ENCODE results near the gene RIN1.

Gene RIN1

DNA sequence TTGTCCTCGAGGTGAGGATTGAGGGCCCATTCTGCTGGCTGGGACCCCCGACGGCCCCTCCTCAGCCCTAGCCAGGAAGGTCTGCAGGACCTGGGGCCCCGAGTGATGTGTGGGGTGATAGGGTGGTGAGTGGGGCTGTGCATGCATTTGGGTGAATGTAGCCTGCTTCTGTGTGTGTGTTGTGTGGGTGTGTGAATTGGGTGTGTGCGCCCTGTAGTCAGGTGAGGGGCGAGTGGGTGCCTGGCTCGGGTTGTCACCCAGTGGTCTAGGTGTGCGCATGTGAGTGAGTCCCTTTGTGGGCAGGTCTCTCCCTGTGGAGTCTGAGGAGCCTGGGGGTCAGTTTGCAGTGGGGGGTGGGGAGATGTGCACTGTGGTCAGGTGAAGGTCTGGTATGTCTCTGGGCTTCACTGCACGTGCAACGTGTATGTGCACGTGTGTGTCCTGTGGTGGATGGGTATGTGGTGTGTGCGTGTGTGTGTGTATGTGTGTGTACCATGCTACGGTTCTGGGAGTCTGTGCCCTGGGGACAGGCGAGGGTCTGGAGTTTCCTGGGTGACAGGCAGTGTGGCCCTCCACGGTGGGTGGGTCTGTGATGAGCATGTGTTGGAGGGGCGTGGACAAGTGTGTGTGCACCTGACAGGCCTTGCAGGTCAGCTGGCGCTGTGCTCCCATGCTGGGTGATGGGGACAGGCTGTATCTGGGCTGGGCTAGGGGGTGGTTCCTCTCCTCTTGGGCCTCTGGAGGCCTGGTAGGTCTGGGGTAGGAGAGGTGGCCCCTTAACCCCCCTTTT lies 43.5 kb downstream of the RIN1 start:
- H3K27ac Mint-ChIP-seq, result no peak overlapping the region
- H3K9me3 Mint-ChIP-seq, result no peaks in the 10 kb centered on the region
- H3K4me1 Mint-ChIP-seq, result peaks cover 23% of the 10 kb centered on the region
- peaks cover 18% of the 10 kb centered on the region for H3K27me3 Mint-ChIP-seq
- H3K36me3 Mint-ChIP-seq, result no peaks in the 10 kb centered on the region
- no peak for DNase-seq (ENCODE audit: low spot score in 2 of 2)
- no peak for ATAC-seq (ENCODE audit: low read depth)
- H3K4me3 Mint-ChIP-seq, result peak overlapping the region; percentile 51

DNA sequence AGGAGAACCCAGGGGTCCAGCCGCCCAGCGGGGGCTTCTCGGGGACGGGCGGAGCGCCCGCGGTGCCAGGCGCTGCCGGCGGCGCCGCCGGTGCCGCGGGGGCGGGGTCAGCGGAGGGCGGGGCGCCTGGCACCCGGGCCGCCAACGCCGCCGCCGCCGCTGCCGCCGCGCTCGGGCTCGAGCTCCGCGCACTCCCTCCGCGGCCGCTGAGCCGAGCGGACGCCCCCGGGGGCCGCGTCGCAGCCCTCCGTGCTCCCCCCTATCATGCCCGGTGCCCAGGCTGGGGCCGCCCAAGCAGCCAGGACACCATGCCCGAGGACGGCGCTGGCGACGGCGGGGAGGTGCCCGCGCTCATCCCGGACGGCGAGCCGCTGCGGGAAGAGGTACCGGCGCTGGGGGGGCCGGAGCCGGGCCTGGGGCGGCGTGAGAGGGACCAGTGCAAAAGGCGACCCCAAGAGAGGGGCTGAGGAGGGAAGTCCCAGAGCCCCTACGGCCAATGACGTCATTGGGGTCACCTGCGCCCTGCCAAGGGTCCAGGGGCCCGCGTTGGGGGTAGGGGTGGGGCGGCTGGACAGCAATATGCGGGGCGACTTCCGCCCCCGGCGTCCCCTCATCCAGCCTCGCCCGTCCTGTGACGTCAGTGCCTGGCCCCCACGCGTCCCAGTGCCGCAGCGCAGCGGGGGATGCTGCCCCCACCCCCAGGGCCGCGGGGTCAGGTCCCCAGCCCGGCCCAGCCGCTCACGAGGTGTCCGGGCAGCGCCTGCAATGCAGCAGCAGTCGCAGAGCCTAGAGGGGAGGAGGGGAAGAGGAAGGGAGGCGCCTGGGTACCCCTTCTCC lies 44.3 kb downstream of the RIN1 start, which contains the start of gene TMEM151A:
Gene TMEM151A (plus strand): TSS at position 189 of the 837 bp plus-strand sequence. CDS start 120 bp downstream, at position 309.
- Mint-ChIP-seq H3K4me1 (peaks cover 26% of the 10 kb centered on the region), H3K27ac (no peak within 1 kb of the TSS), H3K9me3 (no peaks in the 10 kb centered on the region), H3K4me3 (peak within 1 kb of the TSS; percentile 60), H3K27me3 (peaks cover 18% of the 10 kb centered on the region), H3K36me3 (no peaks in the 10 kb centered on the region)
- ATAC-seq (ENCODE audit: low read depth), result no peak
- no peak for DNase-seq (ENCODE audit: low spot score in 2 of 2)

DNA sequence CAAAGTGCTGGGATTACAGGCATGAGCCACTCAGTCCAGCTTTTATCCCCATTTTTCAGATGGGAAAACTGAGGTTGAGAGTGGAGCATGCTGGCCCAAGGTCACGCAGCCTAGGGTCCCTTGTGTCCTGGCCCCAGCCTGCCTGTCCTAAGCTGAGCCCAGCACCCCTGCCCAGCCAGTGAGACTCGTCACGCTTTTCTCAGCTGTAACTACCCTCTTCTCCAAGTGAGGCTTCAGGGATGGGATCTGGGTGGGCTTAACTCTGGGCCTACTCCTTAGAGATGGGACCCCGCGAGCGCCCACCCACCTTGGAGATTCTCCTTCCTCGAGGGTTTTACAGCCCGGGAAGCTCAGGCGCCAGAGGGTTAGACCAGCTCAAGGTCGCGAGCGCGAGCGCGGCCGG lies 44.9 kb downstream of the RIN1 start:
- no peak for DNase-seq (ENCODE audit: low spot score in 2 of 2)
- Mint-ChIP-seq H3K27ac (no peak overlapping the region), H3K9me3 (no peaks in the 10 kb centered on the region), H3K4me1 (peaks cover 26% of the 10 kb centered on the region), H3K4me3 (peak overlapping the region; percentile 60), H3K27me3 (peaks cover 17% of the 10 kb centered on the region), H3K36me3 (no peaks in the 10 kb centered on the region)
- no peak for ATAC-seq (ENCODE audit: low read depth)

DNA sequence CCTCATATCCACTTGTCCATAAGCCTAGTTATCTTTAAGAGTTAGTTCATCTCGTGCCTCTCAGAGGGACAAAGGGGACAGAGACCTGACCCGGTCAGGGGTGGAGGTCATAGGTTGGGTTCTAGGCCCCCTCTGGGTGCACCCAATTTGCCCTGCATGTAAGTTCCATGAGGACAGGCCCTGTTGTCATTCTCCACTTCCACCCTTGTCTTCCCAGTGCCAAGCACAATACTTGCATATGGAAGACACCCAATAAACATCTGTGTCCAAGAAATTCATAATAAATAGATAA lies 46.0 kb downstream of the RIN1 start:
- Mint-ChIP-seq H3K9me3 (no peaks in the 10 kb centered on the region), H3K36me3 (no peaks in the 10 kb centered on the region), H3K4me1 (peaks cover 28% of the 10 kb centered on the region), H3K27ac (peak overlapping the region; percentile 41), H3K27me3 (peaks cover 14% of the 10 kb centered on the region), H3K4me3 (peak overlapping the region; percentile 92)
- ATAC-seq (ENCODE audit: low read depth) (no peak), DNase-seq (ENCODE audit: low spot score in 2 of 2) (no peak)

- H3K9me3 Mint-ChIP-seq, result no peaks in the 10 kb centered on the region
- H3K4me1 Mint-ChIP-seq, result peaks cover 28% of the 10 kb centered on the region
- H3K27me3 Mint-ChIP-seq, result peaks cover 14% of the 10 kb centered on the region
- peak; percentile 29 for ATAC-seq (ENCODE audit: low read depth)
- H3K27ac Mint-ChIP-seq, result peak overlapping the region; percentile 84
- no peak for DNase-seq (ENCODE audit: low spot score in 2 of 2)
- H3K4me3 Mint-ChIP-seq, result peak overlapping the region; percentile 92
- no peaks in the 10 kb centered on the region for H3K36me3 Mint-ChIP-seq
These were observed 46.5 kb downstream of the RIN1 start for GRCh38 chr11:66289548-66290329.

DNA sequence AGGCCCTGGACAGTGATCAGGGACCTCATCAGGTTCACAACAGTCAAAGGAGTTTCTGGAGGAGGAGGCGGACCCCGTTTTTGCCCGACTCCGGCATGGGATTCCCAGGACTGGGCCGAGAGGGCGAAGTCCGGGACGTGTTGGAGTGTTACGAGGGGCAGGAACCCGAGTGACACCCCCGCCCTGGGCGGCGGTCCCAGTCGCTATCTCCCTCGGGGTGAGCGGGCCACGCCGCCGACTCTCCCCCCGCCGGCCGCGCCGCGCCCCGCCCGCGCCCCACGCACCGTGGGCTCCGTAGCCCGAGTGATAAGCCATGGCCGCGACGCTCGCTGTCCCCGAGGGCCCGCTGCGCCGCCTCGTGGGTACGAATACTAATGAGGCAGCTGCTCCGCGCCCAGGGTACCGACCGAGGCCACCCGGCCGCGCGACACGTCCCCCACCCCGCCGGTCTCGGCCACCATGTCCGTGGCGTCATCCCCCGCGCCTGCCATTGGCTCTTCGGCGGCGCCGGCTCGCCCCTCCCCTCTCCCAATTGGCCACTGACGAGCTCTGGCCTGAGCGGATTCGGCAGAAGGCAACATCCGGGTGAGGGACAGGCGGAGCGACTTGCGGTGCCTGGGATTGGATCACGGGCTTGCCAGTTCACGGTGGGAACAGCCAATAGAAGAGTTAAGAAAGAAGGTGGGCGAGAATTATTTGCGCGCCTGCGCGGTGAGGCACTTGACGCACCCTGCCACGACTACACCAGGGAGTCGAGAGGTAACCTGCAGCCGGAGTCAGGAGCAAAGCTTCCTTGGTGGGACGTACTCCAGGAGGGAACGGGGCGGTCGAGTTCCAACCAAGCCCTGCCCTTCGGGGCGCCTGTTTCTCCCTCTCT lies 47.3 kb downstream of the RIN1 start, which contains the start of gene YIF1A:
Gene YIF1A (minus strand): TSS at position 473 of the 877 bp plus-strand sequence. CDS start 158 bp downstream, at position 315.
- Mint-ChIP-seq H3K36me3 (no peaks in the 10 kb centered on the region), H3K4me1 (peaks cover 30% of the 10 kb centered on the region), H3K4me3 (peak within 1 kb of the TSS; percentile 92), H3K9me3 (no peaks in the 10 kb centered on the region), H3K27ac (peak within 1 kb of the TSS; percentile 84), H3K27me3 (peaks cover 12% of the 10 kb centered on the region)
- ATAC-seq (ENCODE audit: low read depth) (peak; percentile 88), DNase-seq (ENCODE audit: low spot score in 2 of 2) (peak; percentile 90 to 97)

- Mint-ChIP-seq H3K27ac (peak overlapping the region; percentile 84), H3K9me3 (no peaks in the 10 kb centered on the region), H3K36me3 (no peaks in the 10 kb centered on the region), H3K27me3 (peaks cover 7% of the 10 kb centered on the region), H3K4me1 (peaks cover 30% of the 10 kb centered on the region), H3K4me3 (peak overlapping the region; percentile 92)
- ATAC-seq (ENCODE audit: low read depth) (no peak), DNase-seq (ENCODE audit: low spot score in 2 of 2) (no peak)
These were observed 48.2 kb downstream of the RIN1 start for GRCh38 chr11:66287889-66288670.

DNA sequence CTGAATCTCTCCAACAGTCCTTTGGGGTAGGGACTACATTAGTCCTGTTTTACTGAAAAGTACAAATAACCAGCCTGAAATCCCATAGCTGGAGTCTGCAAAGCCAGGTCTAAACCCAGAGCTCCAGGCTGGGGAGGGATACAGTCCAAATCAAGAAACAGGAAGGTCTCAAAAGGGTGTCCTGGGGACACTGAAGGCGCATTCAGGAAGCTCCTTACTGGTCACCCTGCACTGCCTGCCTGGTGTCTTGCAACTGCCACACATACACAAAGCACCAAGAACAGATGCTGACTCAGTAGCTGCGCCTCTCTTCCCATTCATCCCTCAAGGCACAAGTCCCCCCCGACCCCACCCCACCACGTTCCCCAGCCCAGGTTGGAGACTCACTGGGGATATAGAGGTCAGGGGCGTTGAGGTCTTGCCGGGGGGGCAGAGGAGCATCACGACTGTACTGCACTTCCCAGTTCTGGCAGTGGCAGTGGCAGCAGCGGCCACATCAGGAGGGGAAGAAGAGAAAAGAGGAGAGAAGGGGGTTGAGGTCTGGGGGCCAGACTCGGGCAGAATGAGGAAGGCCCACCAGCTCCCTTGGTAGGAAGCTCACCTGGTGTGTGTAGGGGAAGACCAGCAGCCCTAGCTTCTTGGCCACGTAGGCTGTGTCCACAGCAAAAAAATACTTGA lies 48.9 kb downstream of the RIN1 start:
- Mint-ChIP-seq H3K27me3 (peaks cover 2% of the 10 kb centered on the region), H3K9me3 (no peaks in the 10 kb centered on the region), H3K4me3 (peak overlapping the region; percentile 92), H3K4me1 (peaks cover 28% of the 10 kb centered on the region), H3K27ac (no peak overlapping the region), H3K36me3 (no peaks in the 10 kb centered on the region)
- ATAC-seq (ENCODE audit: low read depth) (no peak), DNase-seq (ENCODE audit: low spot score in 2 of 2) (no peak)

GRCh38 chr11:66286699-66287098 lies 49.5 kb downstream of the RIN1 start:
- Mint-ChIP-seq H3K4me1 (peaks cover 31% of the 10 kb centered on the region), H3K27me3 (peaks cover 2% of the 10 kb centered on the region), H3K36me3 (no peaks in the 10 kb centered on the region), H3K9me3 (no peaks in the 10 kb centered on the region), H3K4me3 (peak overlapping the region; percentile 5), H3K27ac (no peak overlapping the region)
- ATAC-seq (ENCODE audit: low read depth) (no peak), DNase-seq (ENCODE audit: low spot score in 2 of 2) (no peak)

DNA sequence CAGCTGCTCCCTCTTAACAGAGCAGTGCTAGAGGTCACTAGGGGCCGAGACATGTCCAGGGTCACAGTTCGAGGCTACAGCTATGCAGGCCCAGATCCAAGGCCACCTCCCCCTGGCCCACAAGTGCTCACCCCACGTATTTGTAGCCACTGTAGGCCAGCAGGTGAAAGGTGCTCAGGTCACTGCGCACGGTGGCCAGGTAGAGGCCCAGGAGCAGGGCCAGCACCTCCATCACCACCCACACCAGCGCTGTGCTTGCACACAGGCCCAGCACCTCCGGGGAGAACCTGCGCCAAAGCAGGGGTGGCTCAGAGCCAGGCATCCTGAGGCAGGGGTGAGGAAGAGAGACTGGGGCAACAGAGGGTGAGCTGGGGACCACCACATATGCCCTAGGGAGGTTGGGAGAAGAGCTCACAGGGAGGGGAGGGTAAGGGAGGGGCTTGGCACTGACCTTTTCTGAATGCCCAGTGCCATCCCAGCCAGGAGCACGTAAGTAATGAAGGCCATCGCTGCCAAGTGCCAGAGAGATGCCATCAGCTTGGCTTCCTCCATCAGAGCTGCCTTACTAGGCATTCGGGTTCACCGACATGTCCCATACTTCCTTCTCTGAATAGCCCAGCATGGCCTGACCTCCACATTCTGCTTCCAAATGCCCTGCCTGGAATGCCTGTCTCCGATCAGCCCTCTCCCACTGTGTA lies 50.8 kb downstream of the RIN1 start:
- Mint-ChIP-seq H3K27me3 (peaks cover 6% of the 10 kb centered on the region), H3K4me1 (peaks cover 37% of the 10 kb centered on the region), H3K4me3 (no peak overlapping the region), H3K36me3 (no peaks in the 10 kb centered on the region), H3K27ac (no peak overlapping the region), H3K9me3 (no peaks in the 10 kb centered on the region)
- DNase-seq (ENCODE audit: low spot score in 2 of 2), result no peak
- ATAC-seq (ENCODE audit: low read depth), result no peak

DNA sequence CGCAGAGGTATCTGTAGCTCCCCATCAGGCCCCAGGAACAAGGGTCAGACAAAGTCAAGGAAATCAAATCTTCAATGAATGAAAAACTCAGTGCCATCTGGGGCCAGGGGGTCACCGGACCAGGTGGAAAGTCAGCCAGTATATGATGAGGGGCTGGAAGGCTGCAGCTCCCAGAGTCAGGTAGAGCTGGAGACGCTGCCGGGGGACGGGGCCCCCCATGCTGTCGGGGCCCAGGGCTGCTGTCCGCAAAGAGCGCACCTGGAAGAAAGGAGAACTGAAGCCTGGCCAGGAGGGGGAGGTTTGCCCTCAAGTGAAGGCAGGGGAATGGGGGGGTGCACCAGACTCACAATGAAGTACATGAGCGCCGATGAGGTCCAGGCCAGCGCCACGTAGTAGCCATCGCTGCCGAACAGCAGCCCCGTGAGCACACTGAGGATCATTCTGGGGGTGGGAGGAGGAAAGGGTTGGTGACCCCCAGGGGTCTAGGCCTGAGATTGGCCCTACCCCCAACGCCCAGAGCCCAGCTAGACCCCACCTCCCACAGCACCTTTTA lies 51.6 kb downstream of the RIN1 start:
- no peak overlapping the region for H3K4me3 Mint-ChIP-seq

More for the DNA sequence above, 51.6 kb downstream of the RIN1 start:
- DNase-seq (ENCODE audit: low spot score in 2 of 2) (no peak), ATAC-seq (ENCODE audit: low read depth) (no peak)
- no peaks in the 10 kb centered on the region for H3K9me3 Mint-ChIP-seq
- peak overlapping the region; percentile 41 for H3K27ac Mint-ChIP-seq
- peaks cover 8% of the 10 kb centered on the region for H3K27me3 Mint-ChIP-seq
- H3K4me1 Mint-ChIP-seq, result peaks cover 32% of the 10 kb centered on the region
- peaks cover under 1% of the 10 kb centered on the region for H3K36me3 Mint-ChIP-seq
